NOMO-1 (cell line): ENCODE measurements around the gene ZDHHC17.
"Not testable (repeated sequence)": the region's sequence is repeated elsewhere in the genome, so short reads cannot be mapped to it uniquely, and the experiment has no call there.

ENCODE experiments used
- DNase-seq, 2 experiments: peaks; one replicate each; lab custom pipeline; 2025; ENCODE audit not compliant: unreplicated experiment in 2 of 2; lab: John Stamatoyannopoulos, UW

Gene ZDHHC17

GRCh38 chr12:76766161-76766560, 2.2 kb downstream of the ZDHHC17 start:
- no peak for DNase-seq

- peak; percentile 8 to 19 for DNase-seq
Observed at GRCh38 chr12:76768576-76768975, 4.7 kb downstream of the ZDHHC17 start.

- DNase-seq: peak; percentile 36 to 68
Observed at GRCh38 chr12:76777765-76778216, 13.9 kb downstream of the ZDHHC17 start.

GRCh38 chr12:76778364-76778763, 14.4 kb downstream of the ZDHHC17 start:
- no peak for DNase-seq

- DNase-seq: not testable (repeated sequence)
Observed at GRCh38 chr12:76779310-76779709, 15.4 kb downstream of the ZDHHC17 start.

GRCh38 chr12:76781321-76781720, 17.4 kb downstream of the ZDHHC17 start:
- no peak for DNase-seq

- DNase-seq: no peak
Observed at GRCh38 chr12:76782526-76782925, 18.6 kb downstream of the ZDHHC17 start.

GRCh38 chr12:76784600-76785051, 20.7 kb downstream of the ZDHHC17 start:
- DNase-seq: no peak

- DNase-seq: no peak
Observed at GRCh38 chr12:76785407-76785806, 21.5 kb downstream of the ZDHHC17 start.

- no peak for DNase-seq
Observed at GRCh38 chr12:76786986-76787385, 23.1 kb downstream of the ZDHHC17 start.

- no peak for DNase-seq
Observed at GRCh38 chr12:76787689-76788088, 23.8 kb downstream of the ZDHHC17 start.

- no peak for DNase-seq
Observed at GRCh38 chr12:76789335-76790050, 25.6 kb downstream of the ZDHHC17 start.

- peak in 1 of 2 experiments; percentile 35 for DNase-seq
Observed at GRCh38 chr12:76790564-76791552, 26.9 kb downstream of the ZDHHC17 start.

- no peak for DNase-seq
Observed at GRCh38 chr12:76792828-76793227, 28.9 kb downstream of the ZDHHC17 start.

- DNase-seq: no peak
Observed at GRCh38 chr12:76798864-76799263, 34.9 kb downstream of the ZDHHC17 start.

- DNase-seq: no peak
Observed at GRCh38 chr12:76799362-76799761, 35.4 kb downstream of the ZDHHC17 start.

GRCh38 chr12:76802060-76802459, 38.1 kb downstream of the ZDHHC17 start:
- no peak for DNase-seq

GRCh38 chr12:76804435-76804976, 40.6 kb downstream of the ZDHHC17 start:
- no peak for DNase-seq

- no peak for DNase-seq
Observed at GRCh38 chr12:76810671-76811419, 46.9 kb downstream of the ZDHHC17 start.

GRCh38 chr12:76811976-76812375, 48.1 kb downstream of the ZDHHC17 start:
- DNase-seq: no peak
